OCI-LY1 (cell line): Measurements from ENCODE around the gene SLC35G2.

Experiments
- EZH2 ChIP-seq: fragments of 200-600 bp; sonication (generic), shearing (Covaris generic); IDR thresholded peaks from 2 replicates; pipeline ENCODE4 v1.8.0; 2017; ENCODE audit warnings: borderline replicate concordance, mixed run types, mild to moderate bottlenecking, antibody characterized with exemption, low read length, moderate library complexity, mixed read lengths
- TF ChIP-seq, protein P1 (sequence below): fragments of 200-600 bp; sonication (generic), shearing (Covaris generic); IDR thresholded peaks from 2 replicates; pipeline ENCODE4 v1.5.1; 2017; ENCODE audit warnings: mild to moderate bottlenecking, antibody characterized with exemption, low read length, moderate library complexity, mixed read lengths

- TF ChIP-seq, protein P1, sequence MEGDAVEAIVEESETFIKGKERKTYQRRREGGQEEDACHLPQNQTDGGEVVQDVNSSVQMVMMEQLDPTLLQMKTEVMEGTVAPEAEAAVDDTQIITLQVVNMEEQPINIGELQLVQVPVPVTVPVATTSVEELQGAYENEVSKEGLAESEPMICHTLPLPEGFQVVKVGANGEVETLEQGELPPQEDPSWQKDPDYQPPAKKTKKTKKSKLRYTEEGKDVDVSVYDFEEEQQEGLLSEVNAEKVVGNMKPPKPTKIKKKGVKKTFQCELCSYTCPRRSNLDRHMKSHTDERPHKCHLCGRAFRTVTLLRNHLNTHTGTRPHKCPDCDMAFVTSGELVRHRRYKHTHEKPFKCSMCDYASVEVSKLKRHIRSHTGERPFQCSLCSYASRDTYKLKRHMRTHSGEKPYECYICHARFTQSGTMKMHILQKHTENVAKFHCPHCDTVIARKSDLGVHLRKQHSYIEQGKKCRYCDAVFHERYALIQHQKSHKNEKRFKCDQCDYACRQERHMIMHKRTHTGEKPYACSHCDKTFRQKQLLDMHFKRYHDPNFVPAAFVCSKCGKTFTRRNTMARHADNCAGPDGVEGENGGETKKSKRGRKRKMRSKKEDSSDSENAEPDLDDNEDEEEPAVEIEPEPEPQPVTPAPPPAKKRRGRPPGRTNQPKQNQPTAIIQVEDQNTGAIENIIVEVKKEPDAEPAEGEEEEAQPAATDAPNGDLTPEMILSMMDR = no peak
- no peak for TF ChIP-seq EZH2
Measured at GRCh38 chr3:136856665-136857064, 37.7 kb downstream of the SLC35G2 start.
